PFSK-1 (cell line): ENCODE data around the gene CEP112.

ENCODE experiments used
- FOXP2 ChIP-seq: optimal IDR thresholded peaks from 2 replicates; pipeline ENCODE3; 2011; ENCODE audit warnings: borderline replicate concordance, control low read depth, inconsistent platforms; ENCODE audit not compliant: insufficient read depth; ENCODE audit errors: extremely low read length, extremely low read depth
- POLR2AphosphoS5 ChIP-seq: IDR thresholded peaks from 2 replicates; pipeline ENCODE4 v1.6.1; 2012; ENCODE audit warnings: low read depth, mild to moderate bottlenecking, control low read depth, low read length, moderate library complexity
- REST ChIP-seq, 2 experiments: IDR thresholded peaks; 2 replicates each; pipeline versions ENCODE4 v1.6.1 to v1.8.0; 2011 to 2012; ENCODE audit warnings: low read depth in 2 of 2, low read length in 2 of 2, control low read depth in 1 of 2, inconsistent platforms in 1 of 2, mild to moderate bottlenecking in 1 of 2, moderate library complexity in 1 of 2; ENCODE audit not compliant: insufficient read depth in 1 of 2
- SIN3A ChIP-seq: IDR thresholded peaks from 2 replicates; pipeline ENCODE4 v1.6.1; 2012; ENCODE audit warnings: mild to moderate bottlenecking, low read length, moderate library complexity, borderline replicate concordance; ENCODE audit not compliant: insufficient read depth
- TAF1 ChIP-seq: IDR thresholded peaks from 2 replicates; pipeline ENCODE4 v1.6.1; 2012; ENCODE audit warnings: low read length, control low read depth, borderline replicate concordance; ENCODE audit not compliant: insufficient read depth

CEP112 gene

GRCh38 chr17:66142428-66142827 lies 49.5 kb downstream of the CEP112 start:
- TF ChIP-seq SIN3A, result no peak
- no peak for TF ChIP-seq POLR2AphosphoS5
- no peak for TF ChIP-seq FOXP2
- no peak for TF ChIP-seq TAF1
- no peak for TF ChIP-seq REST (IDR thresholded peaks at IDR 0.05; ENCODE audit: insufficient read depth in 1 of 2, low read depth in 2 of 2, low read length in 2 of 2)

- TF ChIP-seq SIN3A (no peak), REST (IDR thresholded peaks at IDR 0.05; ENCODE audit: insufficient read depth in 1 of 2, low read depth in 2 of 2, low read length in 2 of 2) (no peak), FOXP2 (no peak), TAF1 (no peak)
Observed at GRCh38 chr17:66138120-66138519, 53.8 kb downstream of the CEP112 start.

- no peak for TF ChIP-seq FOXP2
- TF ChIP-seq REST (IDR thresholded peaks at IDR 0.05; ENCODE audit: insufficient read depth in 1 of 2, low read depth in 2 of 2, low read length in 2 of 2), result no peak
- TF ChIP-seq SIN3A, result no peak
- TF ChIP-seq TAF1, result no peak
- no peak for TF ChIP-seq POLR2AphosphoS5
Observed at GRCh38 chr17:66135896-66136295, 56.0 kb downstream of the CEP112 start.

GRCh38 chr17:66135219-66135618 lies 56.7 kb downstream of the CEP112 start:
- TF ChIP-seq REST (IDR thresholded peaks at IDR 0.05; ENCODE audit: insufficient read depth in 1 of 2, low read depth in 2 of 2, low read length in 2 of 2) (no peak), SIN3A (no peak), FOXP2 (no peak), POLR2AphosphoS5 (no peak), TAF1 (no peak)

GRCh38 chr17:66129759-66130158 lies 62.2 kb downstream of the CEP112 start:
- no peak for TF ChIP-seq SIN3A
- TF ChIP-seq REST (IDR thresholded peaks at IDR 0.05; ENCODE audit: insufficient read depth in 1 of 2, low read depth in 2 of 2, low read length in 2 of 2), result no peak
- TF ChIP-seq TAF1, result no peak
- no peak for TF ChIP-seq POLR2AphosphoS5
- no peak for TF ChIP-seq FOXP2
